UCSD-AML1 (cell line): Measurements from ENCODE around the gene LIMK2.

ENCODE experiments used
- DNase-seq: peaks from one replicate; lab custom pipeline; 2025; ENCODE audit not compliant: unreplicated experiment; lab: John Stamatoyannopoulos, UW

Gene LIMK2

DNA sequence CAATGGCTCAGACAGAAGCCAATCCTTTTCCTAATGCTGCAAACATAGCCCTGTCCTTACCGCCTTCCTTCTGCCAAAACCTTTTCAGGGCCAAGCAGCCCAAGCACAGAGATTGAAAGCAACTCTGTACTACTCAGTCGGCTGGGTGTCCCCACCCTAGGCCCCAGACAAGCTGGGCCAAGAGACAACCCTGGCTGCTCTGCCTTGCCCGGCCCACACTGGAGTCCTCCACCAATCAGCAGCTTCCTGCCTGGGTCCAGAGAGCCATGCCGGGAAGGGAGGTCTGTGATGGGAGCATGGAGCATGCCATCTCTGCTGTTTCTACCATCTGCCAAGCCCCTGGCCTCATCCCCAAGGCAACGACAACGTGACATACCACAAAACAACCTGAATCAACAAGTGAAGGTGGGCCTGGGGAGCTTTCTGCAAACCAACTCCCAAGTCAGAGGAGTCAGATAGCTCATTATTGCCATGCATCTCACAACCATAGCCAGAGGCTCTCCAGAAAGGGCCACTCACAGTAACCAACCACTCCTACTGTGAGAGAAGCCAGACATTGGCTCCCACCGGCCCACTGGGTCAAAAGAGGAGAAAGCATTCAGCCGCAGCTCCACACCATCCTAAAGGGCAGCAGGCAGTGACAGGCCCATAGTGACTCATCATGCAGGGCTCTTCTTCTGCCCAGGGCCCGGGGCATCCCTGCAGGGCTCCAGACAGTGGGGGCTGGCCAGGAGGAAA, 115.9 kb downstream of the LIMK2 start:
- no peak for DNase-seq

DNA sequence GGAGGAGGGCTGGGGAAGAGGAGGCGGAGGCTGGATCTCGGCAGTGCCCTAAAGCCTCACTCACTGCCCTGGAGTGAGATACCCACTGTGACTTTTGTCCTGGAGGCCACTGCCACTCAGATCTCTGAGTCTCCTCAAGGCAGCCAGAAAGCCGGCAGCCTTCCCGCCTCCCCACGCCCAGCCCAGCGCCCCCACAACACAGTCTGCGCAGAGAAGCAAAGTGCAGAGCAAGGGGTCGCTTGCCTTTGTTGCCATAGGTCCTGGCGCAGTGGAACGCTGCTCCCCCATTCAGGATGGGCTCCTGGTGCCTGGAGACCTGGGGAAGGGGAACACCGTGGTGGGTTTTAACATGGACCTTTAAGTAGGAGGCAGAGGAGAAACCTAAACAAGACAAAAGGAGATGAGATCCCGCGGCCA, 116.5 kb downstream of the LIMK2 start:
- no peak for DNase-seq

DNA sequence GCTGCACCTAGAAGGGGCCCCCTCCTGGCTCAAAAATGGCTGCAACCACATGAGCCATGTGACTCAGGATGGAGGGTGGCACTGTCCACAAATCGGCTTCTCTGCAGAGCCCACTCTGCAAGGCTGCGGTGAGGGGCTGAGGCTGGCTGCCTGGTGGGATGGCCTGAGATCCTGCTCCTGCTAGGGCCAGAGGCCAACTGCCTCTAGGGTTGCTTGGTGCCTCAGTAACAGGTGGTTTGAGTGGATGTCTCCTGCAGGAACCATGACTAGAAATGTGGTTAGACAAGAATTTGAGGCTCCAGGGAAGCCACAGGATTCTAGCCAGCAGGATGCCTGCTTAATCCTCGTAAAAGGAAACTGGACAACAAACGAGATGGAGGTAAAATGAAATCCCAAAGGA, 116.9 kb downstream of the LIMK2 start:
- DNase-seq = no peak
